GM19035 (cell line): ENCODE data around the gene TBL1X.
"Not testable (repeated sequence)": the region's sequence is repeated elsewhere in the genome, so short reads cannot be mapped to it uniquely, and the experiment has no call there.

ENCODE experiments used
- ATAC-seq: cut with Tn5 transposase; IDR thresholded peaks from one replicate; pipeline ENCODE4 v1.9.1; 2021; ENCODE audit not compliant: unreplicated experiment

The TBL1X gene

GRCh38 chrX:9533611-9534010 is 68.8 kb downstream of the TBL1X start:
- ATAC-seq, result no peak

DNA sequence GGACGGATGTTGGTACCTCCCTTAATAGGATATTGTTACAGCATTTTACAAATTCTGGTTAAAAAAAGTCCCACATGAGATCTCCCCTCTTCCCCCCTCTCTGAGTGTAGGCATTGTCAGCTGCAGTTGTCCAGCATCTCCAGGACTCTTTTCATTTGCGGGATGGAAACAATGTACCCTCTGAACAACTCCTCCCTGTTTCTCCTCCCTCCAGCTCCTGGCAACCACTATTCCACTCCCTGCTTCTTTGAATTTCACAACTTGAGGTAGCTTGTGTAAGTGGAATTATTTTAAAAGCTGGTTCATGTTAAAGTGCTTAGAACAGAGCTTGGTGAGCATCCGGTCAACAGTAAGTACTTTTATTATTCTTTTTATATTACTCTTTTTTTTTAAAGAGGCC is 69.8 kb downstream of the TBL1X start:
- no peak for ATAC-seq

DNA sequence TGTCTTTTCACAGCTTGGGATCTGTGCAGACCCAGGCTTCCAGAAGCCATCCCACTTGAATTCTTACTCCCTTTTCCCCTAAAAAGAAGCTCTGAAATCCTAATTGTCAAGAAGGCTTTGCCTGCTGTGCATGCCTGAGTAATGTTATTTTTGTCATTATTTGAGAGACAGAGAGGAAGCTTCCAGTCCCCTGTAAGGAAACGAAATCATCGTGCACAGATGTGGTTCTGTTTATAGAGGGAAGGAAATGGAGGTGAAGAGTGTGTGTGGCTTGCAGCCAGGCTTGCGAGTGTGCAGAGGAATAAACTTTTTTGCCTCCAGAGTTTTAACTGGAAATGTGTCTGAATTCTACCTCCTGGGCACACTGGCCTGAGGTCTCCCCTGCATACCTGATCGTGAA is 70.2 kb downstream of the TBL1X start:
- no peak for ATAC-seq

- not testable (repeated sequence) for ATAC-seq
Measured at GRCh38 chrX:9536156-9536555, 71.3 kb downstream of the TBL1X start.

GRCh38 chrX:9537781-9538180 is 72.9 kb downstream of the TBL1X start:
- no peak for ATAC-seq

DNA sequence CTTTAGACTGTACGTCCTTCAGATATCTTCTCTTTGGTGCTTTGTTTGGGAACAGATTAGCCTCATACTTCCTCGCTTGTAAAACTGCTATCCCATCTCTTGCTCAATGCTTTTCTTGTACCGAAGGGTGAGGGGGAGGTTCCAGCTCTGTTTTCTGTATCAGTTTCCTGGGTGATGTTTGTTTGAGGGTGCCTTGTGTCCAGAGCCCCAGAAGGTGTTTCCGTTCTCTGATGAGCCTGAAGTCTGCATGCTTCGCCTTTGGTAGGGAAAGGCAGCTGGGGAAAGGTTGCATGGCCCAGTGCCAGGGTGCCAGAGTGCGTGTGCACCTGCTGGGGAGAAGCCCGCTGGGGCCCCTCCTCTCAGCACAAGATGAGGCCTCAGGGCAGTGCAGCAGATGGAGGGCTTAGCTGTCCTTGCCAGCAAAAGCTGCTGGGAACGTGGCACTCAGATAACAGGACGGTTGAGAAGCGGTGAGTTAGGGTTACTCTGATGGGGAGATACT is 73.7 kb downstream of the TBL1X start:
- ATAC-seq, result no peak

- ATAC-seq, result no peak
Measured at GRCh38 chrX:9539605-9540387, 74.9 kb downstream of the TBL1X start.

GRCh38 chrX:9542106-9542760 is 77.4 kb downstream of the TBL1X start:
- no peak for ATAC-seq

GRCh38 chrX:9542761-9543111 is 77.9 kb downstream of the TBL1X start:
- ATAC-seq, result no peak

DNA sequence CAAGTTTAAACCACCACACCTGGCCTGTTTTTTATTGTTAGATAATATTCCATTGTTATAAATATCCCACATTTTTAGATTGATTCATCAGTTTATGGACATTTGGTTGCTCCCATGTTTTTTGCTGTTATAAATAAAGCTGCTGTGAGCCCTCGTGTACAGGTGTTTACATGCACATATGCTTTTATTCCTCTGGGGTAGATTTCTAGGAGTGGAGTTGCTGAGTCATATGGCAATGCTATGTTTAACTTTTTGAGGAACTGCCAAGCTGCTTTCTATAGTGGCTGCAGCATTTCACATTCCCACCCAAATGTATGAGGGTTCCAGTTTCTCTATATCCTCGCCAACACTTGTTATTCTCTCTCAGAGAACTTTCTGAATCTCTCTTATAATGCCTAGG is 90.5 kb downstream of the TBL1X start:
- ATAC-seq, result no peak

GRCh38 chrX:9557091-9557490 is 92.2 kb downstream of the TBL1X start:
- ATAC-seq, result no peak

DNA sequence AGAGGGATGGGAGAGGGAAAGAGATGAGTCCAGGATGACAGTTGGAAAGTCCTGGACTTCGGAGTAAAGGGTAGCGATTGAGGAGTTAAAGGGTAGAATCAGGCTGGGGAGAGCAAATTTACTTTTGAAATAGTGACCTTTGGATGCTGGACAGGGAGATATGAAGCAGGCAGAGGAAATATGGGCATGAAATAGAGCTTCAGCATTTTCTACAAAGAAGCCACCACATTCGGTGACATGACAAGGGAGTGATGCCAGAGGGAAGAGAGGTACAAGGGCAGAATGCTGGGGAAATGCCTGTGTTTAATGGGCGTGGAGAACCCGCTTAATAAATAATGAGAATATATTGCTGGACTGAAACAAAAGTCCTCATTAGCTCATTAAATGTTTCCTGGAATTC is 92.7 kb downstream of the TBL1X start:
- ATAC-seq, result no peak

GRCh38 chrX:9558615-9559014 is 93.8 kb downstream of the TBL1X start:
- no peak for ATAC-seq

DNA sequence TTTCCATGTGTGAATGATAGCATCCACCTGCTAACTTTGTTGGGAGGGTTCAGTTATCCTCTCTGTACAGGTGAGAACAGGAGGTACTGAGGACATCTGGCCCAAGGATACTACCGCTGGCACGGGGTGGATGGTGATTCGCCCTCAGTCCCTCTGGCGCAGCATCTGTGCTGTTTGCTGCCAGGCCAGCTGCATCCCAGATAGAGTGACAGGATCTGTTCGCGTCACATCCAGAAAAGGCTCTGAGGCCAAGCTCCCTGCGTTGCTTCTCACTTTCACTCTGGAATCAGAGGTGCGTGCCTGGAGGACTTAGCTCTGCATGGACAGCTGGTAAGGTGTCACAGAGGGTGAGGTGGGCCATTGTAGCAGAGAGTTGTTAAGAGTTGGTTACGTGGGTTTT is 95.4 kb downstream of the TBL1X start:
- no peak for ATAC-seq

DNA sequence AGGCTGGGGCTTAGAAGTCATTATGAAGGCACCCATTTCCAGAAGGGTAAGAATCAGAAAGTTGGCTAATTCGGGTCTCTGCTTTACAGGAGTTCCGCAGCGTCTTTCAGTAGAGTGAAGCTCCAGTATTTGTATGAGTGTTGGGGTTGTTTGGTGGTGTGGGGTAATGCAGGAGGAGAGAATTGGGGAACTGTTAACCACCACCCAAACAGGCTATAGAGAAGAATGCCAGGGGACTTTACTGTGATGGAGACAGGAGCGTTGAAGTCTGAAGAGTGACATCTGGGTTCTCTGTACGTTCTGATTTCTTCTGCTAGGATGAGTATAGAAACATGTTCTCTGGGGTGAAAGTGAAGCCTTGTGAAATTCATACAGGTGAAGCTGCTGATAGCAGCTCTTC is 96.3 kb downstream of the TBL1X start:
- ATAC-seq, result no peak

GRCh38 chrX:9562851-9563250 is 98.0 kb downstream of the TBL1X start:
- ATAC-seq, result no peak

- ATAC-seq, result no peak
Measured at GRCh38 chrX:9566150-9566621, 101.3 kb downstream of the TBL1X start.

DNA sequence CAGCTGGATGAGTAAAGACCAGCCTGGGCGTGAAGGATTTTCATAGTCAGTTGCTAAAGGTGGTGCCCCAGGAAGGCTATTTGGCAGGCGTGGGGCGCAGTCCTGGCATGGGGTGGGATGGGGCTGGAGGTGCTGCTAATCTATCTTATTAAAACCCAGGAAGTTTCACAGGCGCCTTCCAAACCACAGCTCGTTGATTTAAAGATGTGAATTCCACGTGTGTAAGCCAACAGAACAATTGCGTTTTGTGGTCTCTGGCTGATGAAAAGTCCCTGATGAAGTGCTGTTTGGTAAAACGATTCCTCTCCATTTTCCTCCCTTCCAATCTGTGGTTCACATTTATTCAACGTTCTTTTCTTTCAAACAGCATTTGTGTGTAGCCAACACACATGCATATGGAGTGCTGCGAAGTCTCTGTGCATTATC is 105.0 kb downstream of the TBL1X start:
- ATAC-seq, result no peak

- ATAC-seq, result no peak
Measured at GRCh38 chrX:9573282-9574106, 108.6 kb downstream of the TBL1X start.

DNA sequence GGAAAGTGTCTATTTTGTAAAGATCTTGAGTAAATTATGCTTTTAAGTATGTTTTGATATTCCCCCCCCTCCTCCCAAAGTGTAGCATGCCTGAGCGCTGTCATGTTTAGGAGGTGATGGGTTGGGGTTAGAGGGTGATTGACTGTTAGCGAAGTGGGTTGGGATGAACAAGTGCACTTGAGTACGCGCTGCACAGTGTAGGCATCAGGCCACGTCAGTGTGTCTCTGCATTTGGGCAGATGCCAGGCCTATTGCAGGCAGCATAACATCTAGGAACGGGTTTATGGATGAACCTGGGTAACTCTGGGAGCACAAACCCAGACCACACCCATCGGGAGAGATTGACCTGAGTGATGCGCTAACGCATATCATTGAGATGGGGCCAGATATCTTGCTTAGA is 111.2 kb downstream of the TBL1X start:
- no peak for ATAC-seq

DNA sequence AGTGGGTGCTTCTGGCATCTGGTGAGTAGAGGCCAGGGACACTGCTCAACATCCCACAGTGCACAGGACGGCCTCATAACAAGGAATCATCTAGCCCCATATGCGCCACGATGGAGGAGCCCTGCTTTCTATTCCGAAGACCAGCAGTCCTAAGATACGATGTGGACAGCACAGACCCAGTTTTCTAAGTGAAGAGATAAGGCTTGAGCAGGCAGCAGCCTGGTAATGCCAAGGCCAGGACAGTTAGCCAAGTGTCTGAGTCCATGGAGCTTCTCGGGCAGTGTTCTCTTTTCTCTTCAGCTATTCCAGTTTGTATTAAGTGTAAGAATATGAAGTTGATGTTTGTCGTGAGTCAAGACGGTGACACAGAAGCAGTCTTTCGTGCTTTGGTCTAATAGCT is 112.7 kb downstream of the TBL1X start:
- no peak for ATAC-seq
